Esophagus (tissue), 2 donors: ENCODE measurements around the gene AIFM2. TPM values are rescaled to one million over a fixed set of nuclear protein-coding genes. Genes with fewer than 3 reads are reported as not detected.

Source experiments
- H3K27ac ChIP-seq, 2 donors: one replicate each; pipeline ENCODE4 v1.5.1; 2013; ENCODE audit warnings: low read depth in 2 of 2, mild to moderate bottlenecking in 2 of 2, inconsistent platforms in 1 of 2, low read length in 1 of 2, moderate library complexity in 1 of 2
- H3K27me3 ChIP-seq, 2 donors: one replicate each; pipeline ENCODE4 v1.6.1; 2013; ENCODE audit warnings: low read length in 2 of 2, control low read depth in 1 of 2, mild to moderate bottlenecking in 1 of 2; ENCODE audit not compliant: insufficient read depth in 2 of 2, control insufficient read depth in 1 of 2
- H3K36me3 ChIP-seq, 2 donors: one replicate each; pipeline ENCODE4 v1.6.1; 2013; ENCODE audit warnings: low read length in 1 of 2; ENCODE audit not compliant: control insufficient read depth in 2 of 2, insufficient read depth in 2 of 2
- H3K4me1 ChIP-seq, 2 donors: one replicate each; pipeline ENCODE4 v1.6.1; 2013; ENCODE audit warnings: low read length in 1 of 2; ENCODE audit not compliant: control insufficient read depth in 2 of 2, insufficient read depth in 2 of 2
- H3K4me3 ChIP-seq, 2 donors: one replicate each; pipeline ENCODE4 v1.5.1; 2013; ENCODE audit warnings: low read length in 2 of 2, mild to moderate bottlenecking in 2 of 2, low read depth in 1 of 2, moderate library complexity in 1 of 2
- H3K9me3 ChIP-seq, 2 donors: one replicate each; pipeline ENCODE4 v1.6.1; 2013; ENCODE audit warnings: mild to moderate bottlenecking in 2 of 2, low read depth in 1 of 2, low read length in 1 of 2, moderate library complexity in 1 of 2; ENCODE audit not compliant: control insufficient read depth in 2 of 2, insufficient read depth in 1 of 2
- WGBS, 2 donors: extraction: QIAGEN DNeasy Blood & Tissue Kit; methylation state at CpG; one replicate each; pipeline ENCODE4 v1.1.7; 2013; 5-methylcytosine and 5-hydroxymethylcytosine counted together
- polyA plus RNA-seq, 2 donors: library from polyadenylated mRNA; stranded (reverse); fragments of 200-250 nt; gene quantifications; one replicate each; pipeline ENCODE4 v1.2.3, GENCODE V29; 2013
- donor health status: healthy with polysubstance abuse.
- donor health status: Bipolar disorder and iron deficiency.

Gene AIFM2
- polyA plus RNA-seq, 2 donors: 13.6 to 14.1 TPM

GRCh38 chr10:70139151-70139996 is 6.7 kb upstream of the AIFM2 start:
- no peaks in the 10 kb centered on the region for H3K9me3 ChIP-seq
- WGBS, 2 donors: 78 to 89% methylated on average over 11 of the region's 11 CpGs
- peak overlapping the region; percentile 70 to 93 for H3K27ac ChIP-seq
- no peak overlapping the region for H3K4me3 ChIP-seq
- peaks cover 6 to 8% of the 10 kb centered on the region in 2 donors for H3K36me3 ChIP-seq
- H3K27me3 ChIP-seq: no peaks in the 10 kb centered on the region
- H3K4me1 ChIP-seq: peaks cover 8 to 11% of the 10 kb centered on the region in 2 donors

- no peak overlapping the region for H3K4me3 ChIP-seq
- WGBS, 2 donors: 62 to 63% methylated on average over 14 of the region's 14 CpGs
- no peaks in the 10 kb centered on the region for H3K27me3 ChIP-seq
- peak overlapping the region; percentile 88 to 93 for H3K27ac ChIP-seq
- peaks cover 3 to 5% of the 10 kb centered on the region in 2 donors for H3K4me1 ChIP-seq
- H3K36me3 ChIP-seq: peaks cover 5 to 6% of the 10 kb centered on the region in 2 donors
- no peaks in the 10 kb centered on the region for H3K9me3 ChIP-seq
Observed at GRCh38 chr10:70137927-70138883, 5.6 kb upstream of the AIFM2 start.

GRCh38 chr10:70137135-70137534 is 4.5 kb upstream of the AIFM2 start:
- Histone ChIP-seq H3K27me3 (no peaks in the 10 kb centered on the region), H3K4me3 (no peak overlapping the region), H3K9me3 (no peaks in the 10 kb centered on the region), H3K4me1 (peaks cover 3 to 5% of the 10 kb centered on the region in 2 donors), H3K27ac (no peak overlapping the region), H3K36me3 (peaks cover 3 to 6% of the 10 kb centered on the region in 2 donors)
- WGBS, 2 donors: 85% methylated on average over 9 of the region's 9 CpGs

DNA sequence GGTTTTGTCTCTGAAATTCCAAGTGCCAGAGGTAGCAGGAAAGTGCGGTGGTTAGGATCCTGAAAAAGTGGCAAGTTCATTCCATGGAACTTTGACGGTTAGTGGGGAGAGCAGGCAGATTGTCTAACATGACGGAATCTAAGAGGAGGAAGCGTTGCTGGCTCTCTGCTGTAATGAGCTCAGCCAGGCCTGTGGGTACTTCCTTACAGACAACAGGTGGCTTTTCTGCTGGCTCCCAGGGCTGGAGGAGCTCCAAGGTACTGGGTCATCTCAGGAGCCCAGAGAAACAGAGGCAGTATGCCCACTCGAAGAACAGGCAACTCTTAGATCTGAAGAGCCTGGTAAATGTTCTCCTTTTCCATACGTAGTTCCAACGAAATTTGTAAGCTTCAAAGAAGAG is 3.1 kb upstream of the AIFM2 start:
- Histone ChIP-seq H3K27me3 (no peaks in the 10 kb centered on the region), H3K36me3 (peaks cover 3 to 6% of the 10 kb centered on the region in 2 donors), H3K27ac (no peak overlapping the region), H3K4me3 (no peak overlapping the region), H3K9me3 (no peaks in the 10 kb centered on the region), H3K4me1 (peaks cover 8 to 11% of the 10 kb centered on the region in 2 donors)
- 81 to 84% methylated on average over 7 of the region's 7 CpGs for WGBS, 2 donors

- Histone ChIP-seq H3K9me3 (no peaks in the 10 kb centered on the region), H3K27ac (no peak overlapping the region), H3K4me3 (no peak overlapping the region), H3K36me3 (peaks cover 3 to 6% of the 10 kb centered on the region in 2 donors), H3K4me1 (peaks cover 8 to 11% of the 10 kb centered on the region in 2 donors), H3K27me3 (no peaks in the 10 kb centered on the region)
- 60 to 68% methylated on average over 3 of the region's 3 CpGs for WGBS, 2 donors
Observed at GRCh38 chr10:70135046-70135445, 2.4 kb upstream of the AIFM2 start.

DNA sequence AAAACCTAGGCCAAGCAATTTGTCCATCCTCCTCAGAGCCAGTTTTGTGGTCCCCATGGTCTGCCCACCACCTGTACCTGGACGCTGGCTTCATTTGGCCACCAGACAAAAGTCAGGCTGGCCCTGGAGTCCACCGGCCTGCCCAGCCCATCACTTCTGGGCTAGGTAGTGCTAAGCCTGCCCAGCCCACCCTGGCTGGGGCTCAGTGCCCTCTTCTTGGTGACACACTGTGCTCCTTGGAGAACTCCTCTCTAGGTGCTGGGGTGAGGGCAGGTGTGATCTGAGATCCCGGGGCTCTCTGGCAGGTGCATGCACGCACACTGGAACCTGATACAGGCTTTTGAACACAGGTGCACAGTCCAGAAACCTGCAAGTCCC is 1.1 kb downstream of the AIFM2 start:
- Histone ChIP-seq H3K9me3 (no peaks in the 10 kb centered on the region), H3K4me1 (peaks cover 6% of the 10 kb centered on the region in 2 donors), H3K27me3 (no peaks in the 10 kb centered on the region), H3K4me3 (peak overlapping the region; percentile 19 to 72), H3K27ac (peak overlapping the region; percentile 23 to 79), H3K36me3 (no peaks in the 10 kb centered on the region)
- WGBS, 2 donors: 74 to 84% methylated on average over 4 of the region's 4 CpGs

DNA sequence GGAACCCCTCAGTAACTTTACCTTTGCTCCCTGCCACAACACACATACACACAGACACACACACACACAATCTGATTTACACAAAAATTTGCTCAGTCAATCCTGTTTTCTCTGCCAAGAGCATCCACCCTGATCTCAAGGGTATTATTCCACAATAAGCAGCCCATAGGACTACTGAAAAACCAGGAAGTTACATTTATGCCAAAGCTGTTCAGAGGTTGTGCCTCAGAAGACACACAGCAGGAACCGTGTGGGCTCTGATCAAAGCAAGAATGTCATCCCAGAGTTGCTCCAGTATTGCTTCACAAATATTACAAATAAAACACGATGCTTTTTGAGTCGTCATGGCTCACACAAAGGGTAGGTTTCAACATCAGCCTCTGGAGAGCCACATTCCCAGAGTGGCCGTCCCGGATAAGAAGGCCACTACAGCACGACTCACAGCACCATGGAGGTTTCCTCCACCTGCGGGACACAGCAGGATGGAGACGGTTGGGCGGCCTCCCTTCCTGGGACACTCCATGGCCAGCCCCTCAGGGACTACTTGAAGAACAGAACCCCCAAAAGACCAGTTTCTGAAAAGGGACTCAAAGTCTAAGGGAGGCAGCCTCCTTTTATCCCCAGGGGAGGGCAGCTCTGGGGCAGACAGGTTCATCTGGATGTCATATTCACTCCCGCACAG is 1.6 kb downstream of the AIFM2 start:
- Histone ChIP-seq H3K27ac (peak overlapping the region; percentile 23 to 79), H3K36me3 (no peaks in the 10 kb centered on the region), H3K9me3 (no peaks in the 10 kb centered on the region), H3K27me3 (no peaks in the 10 kb centered on the region), H3K4me3 (peak overlapping the region; percentile 19 to 72), H3K4me1 (peaks cover 6% of the 10 kb centered on the region in 2 donors)
- 67 to 73% methylated on average over 10 of the region's 10 CpGs for WGBS, 2 donors

GRCh38 chr10:70126700-70127395 is 5.8 kb downstream of the AIFM2 start:
- Histone ChIP-seq H3K4me3 (no peak overlapping the region), H3K27ac (no peak overlapping the region), H3K4me1 (peaks cover 10 to 11% of the 10 kb centered on the region in 2 donors), H3K9me3 (no peaks in the 10 kb centered on the region), H3K27me3 (no peaks in the 10 kb centered on the region), H3K36me3 (peaks cover 0 to 3% of the 10 kb centered on the region in 2 donors)
- WGBS, 2 donors: 95 to 96% methylated on average over 15 of the region's 15 CpGs
